GM21390 (cell line): ENCODE measurements around the gene ZNF280B.

Experiments used
- ATAC-seq: cut with Tn5 transposase; IDR thresholded peaks from one replicate; pipeline ENCODE4 v1.9.1; 2021; ENCODE audit not compliant: unreplicated experiment

The ZNF280B gene

DNA sequence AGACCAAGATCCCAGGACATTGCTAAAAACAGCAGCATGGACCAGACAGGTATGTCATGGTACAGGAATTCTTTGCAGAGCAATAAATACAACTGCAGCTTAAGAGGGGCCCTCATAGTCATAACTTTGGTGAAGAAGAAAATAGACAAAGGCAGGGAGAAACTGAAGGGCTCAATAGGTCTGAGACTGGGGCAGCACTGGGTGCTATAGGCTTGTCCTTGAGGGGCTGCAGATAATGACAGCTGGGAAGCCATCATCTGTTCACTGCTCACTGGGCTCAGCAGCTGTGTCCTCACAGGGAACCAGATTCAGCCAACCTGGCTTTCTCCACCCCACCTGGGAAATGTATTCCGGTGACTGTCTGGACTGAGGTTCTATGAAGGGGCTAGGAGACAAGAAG, 68.4 kb downstream of the ZNF280B start:
- ATAC-seq: no peak
